HepG2 (cell line): Measurements from ENCODE around the gene ADGRG6. TPM values are rescaled to one million over a fixed set of nuclear protein-coding genes. Genes with fewer than 3 reads are reported as not detected.

Experiments used
- CEBPB ChIP-seq: IDR thresholded peaks from 2 replicates; pipeline ENCODE4 v1.6.1; 2011; ENCODE audit warnings: low read depth, low read length, improper control_type of control experiment, borderline replicate concordance
- HMG20B ChIP-seq: conservative IDR thresholded peaks from 2 replicates; pipeline ENCODE4 v1.6.1; 2016; ENCODE audit warnings: missing genetic modification reagents, missing compliant biosample characterization
- MAZ ChIP-seq, 2 experiments: sonication (generic) in 1 of 2; formaldehyde crosslinking in 1 of 2; IDR thresholded peaks; 2 replicates each; pipeline versions ENCODE4 v1.5.0 to v1.6.1; 2012 to 2020; ENCODE audit warnings: low read depth in 2 of 2, mild to moderate bottlenecking in 2 of 2, borderline replicate concordance in 1 of 2, improper control_type of control experiment in 1 of 2, low read length in 1 of 2, missing genetic modification reagents in 1 of 2, moderate library complexity in 1 of 2
- MEIS1 ChIP-seq: sonication (generic); formaldehyde crosslinking; IDR thresholded peaks from 2 replicates; pipeline ENCODE4 v1.9.0; 2021; ENCODE audit warnings: mild to moderate bottlenecking, missing genetic modification reagents, moderate library complexity, borderline replicate concordance
- MTA1 ChIP-seq: sonication (generic); formaldehyde crosslinking; IDR thresholded peaks from 2 replicates; pipeline ENCODE4 v1.4.0; 2020; ENCODE audit warnings: missing genetic modification reagents, mild to moderate bottlenecking, borderline replicate concordance
- PHF21A ChIP-seq: sonication (generic); formaldehyde crosslinking; IDR thresholded peaks from 2 replicates; pipeline ENCODE4 v1.5.0; 2020; ENCODE audit warnings: mild to moderate bottlenecking, missing genetic modification reagents
- RARA ChIP-seq: IDR thresholded peaks from 2 replicates; pipeline ENCODE4 v1.6.1; 2016; ENCODE audit warnings: missing genetic modification reagents, missing compliant biosample characterization
- SAP130 ChIP-seq: IDR thresholded peaks from 2 replicates; pipeline ENCODE4 v1.6.1; 2016; ENCODE audit warnings: low read depth
- TBX2 ChIP-seq: sonication (generic); formaldehyde crosslinking; IDR thresholded peaks from 2 replicates; pipeline ENCODE4 v1.5.0; 2020; ENCODE audit warnings: missing genetic modification reagents, mild to moderate bottlenecking, borderline replicate concordance
- TMF1 ChIP-seq: sonication (generic); formaldehyde crosslinking; IDR thresholded peaks from 2 replicates; pipeline ENCODE4 v1.8.1; 2022; ENCODE audit warnings: low read depth, missing genetic modification reagents
- TP53 ChIP-seq: sonication (generic); formaldehyde crosslinking; conservative IDR thresholded peaks from 2 replicates; pipeline ENCODE4 v1.4.0; 2020; ENCODE audit warnings: missing genetic modification reagents
- ZNF382 ChIP-seq: sonication (generic); formaldehyde crosslinking; IDR thresholded peaks from 2 replicates; pipeline ENCODE4 v1.5.0; 2020; ENCODE audit warnings: missing genetic modification reagents, mild to moderate bottlenecking, borderline replicate concordance
- ZNF563 ChIP-seq: sonication (generic); formaldehyde crosslinking; IDR thresholded peaks from 2 replicates; pipeline ENCODE4 v1.8.0; 2022; ENCODE audit warnings: mild to moderate bottlenecking, moderate library complexity, missing genetic modification reagents
- ZNF644 ChIP-seq: IDR thresholded peaks from 2 replicates; pipeline ENCODE4 v1.6.1; 2016; ENCODE audit warnings: low read depth
- ZNF891 ChIP-seq: sonication (generic); formaldehyde crosslinking; IDR thresholded peaks from 2 replicates; pipeline ENCODE4 v1.5.0; 2020; ENCODE audit warnings: mild to moderate bottlenecking, missing genetic modification reagents
- polyA plus RNA-seq, 8 experiments: library from polyadenylated mRNA; depleted of rRNA in 3 of 8; stranded (reverse) in 7 of 8; unstranded in 1 of 8; fragments of >200 nt; fragmentation: Illumina TruSeq in 4 of 8; extraction: Trizol in 4 of 8; gene quantifications; 2 replicates each; pipeline versions ENCODE4 v1.2.1 to v1.2.3, GENCODE V29; 2011 to 2016; ENCODE audit warnings: low read depth in 4 of 8, missing spikeins in 1 of 8, mixed read lengths in 1 of 8; ENCODE audit not compliant: insufficient read depth in 1 of 8
- total RNA-seq, 5 experiments: library from RNA; depleted of rRNA; stranded (reverse); fragments of >200 nt; fragmentation: Illumina TruSeq; extraction: Trizol; gene quantifications; 2 replicates each; pipeline ENCODE4 v1.2.3, GENCODE V29; 2016; ENCODE audit warnings: low read depth in 1 of 5
- TF ChIP-seq, protein P1 (sequence below), 2 experiments: IDR thresholded peaks; 2 replicates each; pipeline ENCODE4 v1.6.1; 2011 to 2012; ENCODE audit warnings: low read length in 2 of 2, borderline replicate concordance in 1 of 2, low read depth in 1 of 2, mild to moderate bottlenecking in 1 of 2, moderate library complexity in 1 of 2
- TF ChIP-seq, protein P2 (sequence below): sonication (generic); formaldehyde crosslinking; IDR thresholded peaks from 2 replicates; pipeline ENCODE4 v1.5.0; 2020; ENCODE audit warnings: mild to moderate bottlenecking, missing genetic modification reagents, borderline replicate concordance
- TF ChIP-seq, protein P3 (sequence below): sonication (generic); formaldehyde crosslinking; IDR thresholded peaks from 2 replicates; pipeline ENCODE4 v1.4.0; 2020; ENCODE audit warnings: missing genetic modification reagents, mild to moderate bottlenecking, borderline replicate concordance

ADGRG6 gene
- total and polyA plus RNA-seq, 2 of the 13 experiments (the other 11 are each of a cell fraction or from before 2014, with no cell fraction given): 129 to 249 TPM

DNA sequence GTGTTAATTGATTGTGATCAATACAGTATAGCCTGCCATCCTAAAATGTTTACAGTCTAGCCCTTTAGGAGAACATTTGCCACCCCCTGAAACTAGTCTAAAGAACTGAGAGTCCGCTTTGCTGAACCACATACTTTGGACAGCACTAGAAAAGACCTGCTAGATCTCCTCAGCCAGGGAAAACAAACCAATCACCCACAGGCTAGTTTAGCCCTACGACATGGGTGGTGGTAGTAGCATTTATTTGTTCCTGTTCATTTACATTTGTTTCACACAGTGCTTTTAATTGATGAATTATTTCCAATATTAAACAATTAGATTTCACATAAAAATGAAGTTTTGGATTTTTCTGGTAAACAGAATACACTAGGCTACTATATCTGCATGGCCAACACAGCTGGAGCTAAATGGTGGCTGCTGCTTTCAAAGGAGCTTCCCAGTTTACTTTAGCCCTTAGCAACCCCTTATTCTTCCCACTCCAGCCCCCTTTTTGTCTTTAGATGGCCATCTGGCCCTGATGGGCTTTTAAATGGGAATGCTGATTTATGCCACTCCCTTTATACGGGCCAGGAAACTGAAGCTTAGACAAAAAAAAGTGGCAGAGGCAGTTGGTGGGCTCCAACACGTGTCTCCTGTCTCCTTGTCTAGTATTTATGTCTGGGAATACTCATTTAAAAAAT, 72.4 kb downstream of the ADGRG6 start (continued):
- TF ChIP-seq SAP130 (CRISPR knock-in tag) (peak; percentile 22; the same call in 1 of the 2 replicates), ZNF644 (peak; percentile 43; the same call in 1 of the 2 replicates), ZNF891 (CRISPR knock-in tag) (no peak), PHF21A (CRISPR knock-in tag) (0 out of 2 replicates have a peak, but pooled peaks have one; percentile 37), TBX2 (no peak), CEBPB (no peak), ZNF382 (CRISPR knock-in tag) (no peak), MEIS1 (CRISPR knock-in tag) (peak; percentile 72; the same call in 1 of the 2 replicates), HMG20B (CRISPR knock-in tag) (no peak), ZNF563 (no peak), TP53 (CRISPR knock-in tag) (no peak), MTA1 (CRISPR knock-in tag) (no peak), TMF1 (CRISPR knock-in tag) (no peak), RARA (peak; percentile 7; the same call in 1 of the 2 replicates), MAZ (IDR thresholded peaks at IDR 0.05; ENCODE audit: borderline replicate concordance, low read depth, low read length) (no peak), MAZ (CRISPR knock-in tag; IDR thresholded peaks at IDR 0.05; ENCODE audit: low read depth) (no peak)
- TF ChIP-seq, protein P1, sequence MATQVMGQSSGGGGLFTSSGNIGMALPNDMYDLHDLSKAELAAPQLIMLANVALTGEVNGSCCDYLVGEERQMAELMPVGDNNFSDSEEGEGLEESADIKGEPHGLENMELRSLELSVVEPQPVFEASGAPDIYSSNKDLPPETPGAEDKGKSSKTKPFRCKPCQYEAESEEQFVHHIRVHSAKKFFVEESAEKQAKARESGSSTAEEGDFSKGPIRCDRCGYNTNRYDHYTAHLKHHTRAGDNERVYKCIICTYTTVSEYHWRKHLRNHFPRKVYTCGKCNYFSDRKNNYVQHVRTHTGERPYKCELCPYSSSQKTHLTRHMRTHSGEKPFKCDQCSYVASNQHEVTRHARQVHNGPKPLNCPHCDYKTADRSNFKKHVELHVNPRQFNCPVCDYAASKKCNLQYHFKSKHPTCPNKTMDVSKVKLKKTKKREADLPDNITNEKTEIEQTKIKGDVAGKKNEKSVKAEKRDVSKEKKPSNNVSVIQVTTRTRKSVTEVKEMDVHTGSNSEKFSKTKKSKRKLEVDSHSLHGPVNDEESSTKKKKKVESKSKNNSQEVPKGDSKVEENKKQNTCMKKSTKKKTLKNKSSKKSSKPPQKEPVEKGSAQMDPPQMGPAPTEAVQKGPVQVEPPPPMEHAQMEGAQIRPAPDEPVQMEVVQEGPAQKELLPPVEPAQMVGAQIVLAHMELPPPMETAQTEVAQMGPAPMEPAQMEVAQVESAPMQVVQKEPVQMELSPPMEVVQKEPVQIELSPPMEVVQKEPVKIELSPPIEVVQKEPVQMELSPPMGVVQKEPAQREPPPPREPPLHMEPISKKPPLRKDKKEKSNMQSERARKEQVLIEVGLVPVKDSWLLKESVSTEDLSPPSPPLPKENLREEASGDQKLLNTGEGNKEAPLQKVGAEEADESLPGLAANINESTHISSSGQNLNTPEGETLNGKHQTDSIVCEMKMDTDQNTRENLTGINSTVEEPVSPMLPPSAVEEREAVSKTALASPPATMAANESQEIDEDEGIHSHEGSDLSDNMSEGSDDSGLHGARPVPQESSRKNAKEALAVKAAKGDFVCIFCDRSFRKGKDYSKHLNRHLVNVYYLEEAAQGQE (IDR thresholded peaks at IDR 0.05; ENCODE audit: borderline replicate concordance in 1 of 2, low read depth in 1 of 2, low read length in 2 of 2): peak in 1 of 2 experiments; percentile 75; a peak in 2 of 4 replicates
- TF ChIP-seq, protein P2, sequence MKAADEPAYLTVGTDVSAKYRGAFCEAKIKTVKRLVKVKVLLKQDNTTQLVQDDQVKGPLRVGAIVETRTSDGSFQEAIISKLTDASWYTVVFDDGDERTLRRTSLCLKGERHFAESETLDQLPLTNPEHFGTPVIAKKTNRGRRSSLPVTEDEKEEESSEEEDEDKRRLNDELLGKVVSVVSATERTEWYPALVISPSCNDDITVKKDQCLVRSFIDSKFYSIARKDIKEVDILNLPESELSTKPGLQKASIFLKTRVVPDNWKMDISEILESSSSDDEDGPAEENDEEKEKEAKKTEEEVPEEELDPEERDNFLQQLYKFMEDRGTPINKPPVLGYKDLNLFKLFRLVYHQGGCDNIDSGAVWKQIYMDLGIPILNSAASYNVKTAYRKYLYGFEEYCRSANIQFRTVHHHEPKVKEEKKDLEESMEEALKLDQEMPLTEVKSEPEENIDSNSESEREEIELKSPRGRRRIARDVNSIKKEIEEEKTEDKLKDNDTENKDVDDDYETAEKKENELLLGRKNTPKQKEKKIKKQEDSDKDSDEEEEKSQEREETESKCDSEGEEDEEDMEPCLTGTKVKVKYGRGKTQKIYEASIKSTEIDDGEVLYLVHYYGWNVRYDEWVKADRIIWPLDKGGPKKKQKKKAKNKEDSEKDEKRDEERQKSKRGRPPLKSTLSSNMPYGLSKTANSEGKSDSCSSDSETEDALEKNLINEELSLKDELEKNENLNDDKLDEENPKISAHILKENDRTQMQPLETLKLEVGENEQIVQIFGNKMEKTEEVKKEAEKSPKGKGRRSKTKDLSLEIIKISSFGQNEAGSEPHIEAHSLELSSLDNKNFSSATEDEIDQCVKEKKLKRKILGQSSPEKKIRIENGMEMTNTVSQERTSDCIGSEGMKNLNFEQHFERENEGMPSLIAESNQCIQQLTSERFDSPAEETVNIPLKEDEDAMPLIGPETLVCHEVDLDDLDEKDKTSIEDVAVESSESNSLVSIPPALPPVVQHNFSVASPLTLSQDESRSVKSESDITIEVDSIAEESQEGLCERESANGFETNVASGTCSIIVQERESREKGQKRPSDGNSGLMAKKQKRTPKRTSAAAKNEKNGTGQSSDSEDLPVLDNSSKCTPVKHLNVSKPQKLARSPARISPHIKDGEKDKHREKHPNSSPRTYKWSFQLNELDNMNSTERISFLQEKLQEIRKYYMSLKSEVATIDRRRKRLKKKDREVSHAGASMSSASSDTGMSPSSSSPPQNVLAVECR (CRISPR knock-in tag): 0 out of 2 replicates have a peak, but pooled peaks have one; percentile 21
- TF ChIP-seq, protein P3, sequence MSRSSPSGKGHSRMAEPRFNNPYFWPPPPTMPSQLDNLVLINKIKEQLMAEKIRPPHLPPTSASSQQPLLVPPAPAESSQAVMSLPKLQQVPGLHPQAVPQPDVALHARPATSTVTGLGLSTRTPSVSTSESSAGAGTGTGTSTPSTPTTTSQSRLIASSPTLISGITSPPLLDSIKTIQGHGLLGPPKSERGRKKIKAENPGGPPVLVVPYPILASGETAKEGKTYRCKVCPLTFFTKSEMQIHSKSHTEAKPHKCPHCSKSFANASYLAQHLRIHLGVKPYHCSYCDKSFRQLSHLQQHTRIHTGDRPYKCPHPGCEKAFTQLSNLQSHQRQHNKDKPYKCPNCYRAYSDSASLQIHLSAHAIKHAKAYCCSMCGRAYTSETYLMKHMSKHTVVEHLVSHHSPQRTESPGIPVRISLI: no peak
